GM12878 (cell line): ENCODE measurements around the gene AMT. TPM values are rescaled to one million over a fixed set of nuclear protein-coding genes. Genes with fewer than 3 reads are reported as not detected.

Experiments used
- ATAC-seq: fragments of 200-7000 bp; cut with Tn5 transposase; 3 replicates; pipeline ENCODE4 v1.9.1; 2020; ENCODE audit warnings: mild to moderate bottlenecking, moderate library complexity
- BruUV-seq: library from RNA; stranded (reverse); fragments of 400-500 nt; replicated peaks from 2 replicates; lab custom pipeline; 2021; lab: Mats Ljungman, UMichigan
- CTCF ChIA-PET: fragments of 300-600 bp; sonication (Branson Sonifier 250); formaldehyde crosslinking; extraction: SDS; loops from one replicate; lab custom pipeline; 2021; ENCODE audit warnings: inconsistent platforms; lab: Yijun Ruan, JAX
- POLR2A ChIA-PET: fragments of 350-600 bp; formaldehyde crosslinking; extraction: SDS; loops from one replicate; lab custom pipeline; 2021; ENCODE audit warnings: inconsistent platforms; lab: Charles Lee
- RAD21 ChIA-PET: fragments of 300-600 bp; sonication (Branson Sonifier 250); formaldehyde crosslinking; loops from one replicate; lab custom pipeline; 2023; ENCODE audit warnings: antibody characterized with exemption; ENCODE audit not compliant: unreplicated experiment; lab: Charles Lee
- SMC1A ChIA-PET: fragments of 300-600 bp; sonication (Branson Sonifier 250); formaldehyde crosslinking; loops from one replicate; lab custom pipeline; 2023; ENCODE audit not compliant: unreplicated experiment, uncharacterized antibody; lab: Charles Lee
- DNase-seq: peaks from one replicate; pipeline ENCODE4 v3.0.0-alpha.2; 2011; ENCODE audit warnings: low read depth, low spot score
- FAIRE-seq: peaks from 3 replicates; lab custom pipeline; 2011; peaks lifted over from hg19 to GRCh38; lab: Jason Lieb, UNC
- H2AFZ ChIP-seq: 2 replicates; pipeline ENCODE4 v1.6.0; 2011; ENCODE audit warnings: low read depth, low read length, control low read depth; ENCODE audit not compliant: control insufficient read depth
- H3K27ac ChIP-seq: 2 replicates; pipeline ENCODE4 v1.5.1; 2011; ENCODE audit warnings: control low read depth; ENCODE audit not compliant: control insufficient read depth, insufficient read depth
- H3K27me3 ChIP-seq, 2 experiments: replicated peaks in 1 of 2; 2 replicates each; pipeline versions ENCODE4 v1.6.0 to v1.6.1; 2011; ENCODE audit warnings: low read length in 1 of 2; ENCODE audit not compliant: control insufficient read depth in 2 of 2, insufficient read depth in 2 of 2
- H3K36me3 ChIP-seq, 2 experiments: 2 replicates each; pipeline ENCODE4 v1.5.1; 2011; ENCODE audit warnings: low read length in 1 of 2; ENCODE audit not compliant: control insufficient read depth in 2 of 2, insufficient read depth in 2 of 2
- H3K4me1 ChIP-seq: 2 replicates; pipeline ENCODE4 v1.6.1; 2011; ENCODE audit warnings: mild to moderate bottlenecking, low read length, moderate library complexity, mixed read lengths; ENCODE audit not compliant: control insufficient read depth, insufficient read depth
- H3K4me2 ChIP-seq: 2 replicates; pipeline ENCODE4 v1.6.0; 2011; ENCODE audit warnings: control low read depth; ENCODE audit not compliant: control insufficient read depth, insufficient read depth
- H3K4me3 ChIP-seq: fragments of 200-600 bp; sonication (generic); 2 replicates; pipeline ENCODE4 v1.5.1; 2016
- H3K79me2 ChIP-seq: 2 replicates; pipeline ENCODE4 v1.6.0; 2011; ENCODE audit warnings: low read length; ENCODE audit not compliant: control insufficient read depth, insufficient read depth
- H3K9ac ChIP-seq: 2 replicates; pipeline ENCODE4 v1.8.0; 2011; ENCODE audit warnings: low read length, control low read depth, mixed read lengths; ENCODE audit not compliant: control insufficient read depth, insufficient read depth
- H3K9me3 ChIP-seq: replicated peaks from 3 replicates; pipeline ENCODE4 v1.5.1; 2011; ENCODE audit warnings: mild to moderate bottlenecking, low read length; ENCODE audit not compliant: control insufficient read depth, insufficient read depth
- H4K20me1 ChIP-seq: 2 replicates; pipeline ENCODE4 v1.6.0; 2011; ENCODE audit not compliant: control insufficient read depth, insufficient read depth
- CREB1 ChIP-seq: IDR thresholded peaks from 2 replicates; pipeline ENCODE4 v1.6.1; 2012; ENCODE audit warnings: low read depth, mild to moderate bottlenecking, inconsistent platforms
- JUNB ChIP-seq: IDR thresholded peaks from 2 replicates; pipeline ENCODE4 v1.6.1; 2016; ENCODE audit warnings: antibody characterized with exemption, mild to moderate bottlenecking
- KAT2A ChIP-seq: conservative IDR thresholded peaks from 2 replicates; pipeline ENCODE4 v1.6.1; 2011; ENCODE audit warnings: low read depth, low read length; ENCODE audit not compliant: control insufficient read depth
- RAD21 ChIP-seq: IDR thresholded peaks from 2 replicates; pipeline ENCODE4 v1.6.1; 2011; ENCODE audit warnings: mild to moderate bottlenecking, low read depth, low read length, moderate library complexity; ENCODE audit not compliant: insufficient read depth
- SMAD1 ChIP-seq: fragments of 450-650 bp; IDR thresholded peaks from 2 replicates; pipeline ENCODE4 v1.6.1; 2018; ENCODE audit warnings: mild to moderate bottlenecking, low read depth; ENCODE audit not compliant: partially characterized antibody
- WGBS: methylation state at CpG from one replicate; pipeline ENCODE4 v1.1.6; 2016; ENCODE audit warnings: low lambda C conversion rate; ENCODE audit not compliant: insufficient replicate concordance, insufficient coverage; ENCODE audit errors: missing lambda C conversion rate; 5-methylcytosine and 5-hydroxymethylcytosine counted together
- in situ Hi-C: fragments of 300-500 bp; cut with MboI; formaldehyde crosslinking; loops from 9 replicates; pipeline ENCODE4 v1.14.3; 2018; ENCODE audit warnings: mixed read lengths
- intact Hi-C: fragments of 100-400 bp; cut with micrococcal nuclease; formaldehyde crosslinking; loops from one replicate; pipeline ENCODE4 v1.14.2; 2022; ENCODE audit not compliant: unreplicated experiment
- polyA plus RNA-seq, 11 experiments: library from polyadenylated mRNA; depleted of rRNA in 4 of 11; unstranded in 6 of 11; stranded (reverse) in 5 of 11; fragments of >200 nt; fragmentation: Nextera tagmentation in 4 of 11; fragmentation: Illumina TruSeq in 1 of 11; extraction: Ambion mirVana in 4 of 11; extraction: Trizol in 1 of 11; gene quantifications; 1 replicate in 1 of 11; 2 replicates in 10 of 11; pipeline versions ENCODE4 v1.2.1 to v1.2.3, GENCODE V29; 2011 to 2016; ENCODE audit warnings: inconsistent platforms in 2 of 11, missing spikeins in 2 of 11, low read depth in 1 of 11
- total RNA-seq, 4 experiments: library from RNA; depleted of rRNA in 3 of 4; stranded (reverse); fragments of >200 nt in 3 of 4; fragmentation: Illumina TruSeq in 1 of 4; extraction: Trizol in 1 of 4; gene quantifications; 2 replicates each; pipeline versions ENCODE4 v1.2.1 to v1.2.3, GENCODE V29; 2013 to 2021
- TF ChIP-seq, protein P1 (sequence below): fragments of 450-650 bp; IDR thresholded peaks from 2 replicates; pipeline ENCODE4 v1.6.1; 2017; ENCODE audit warnings: mild to moderate bottlenecking, moderate library complexity

The AMT gene
- total and polyA plus RNA-seq, 10 of the 15 experiments (the other 5 are each of a cell fraction or from before 2014, with no cell fraction given) = 0.45 to 7.2 (median 2.6) TPM

DNA sequence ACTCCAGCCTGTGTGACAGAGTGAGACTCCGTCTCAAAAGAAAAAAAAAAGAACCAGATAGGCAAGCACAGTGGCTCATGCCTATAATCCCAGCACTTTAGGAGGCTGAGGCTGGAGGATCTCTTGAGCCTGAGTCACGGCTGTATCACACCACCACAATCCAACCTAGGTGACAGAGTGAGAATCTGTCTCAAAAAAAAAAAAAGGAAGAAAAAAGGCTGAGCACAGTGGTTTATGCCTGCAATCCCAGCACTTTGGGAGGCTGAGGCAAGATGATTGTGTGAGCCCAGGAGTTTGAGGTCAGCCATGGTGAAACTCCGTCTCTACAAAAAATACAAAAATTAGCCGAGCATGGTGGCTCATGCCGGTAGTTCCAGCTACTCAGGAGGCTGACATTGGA lies 12.5 kb upstream of the AMT start:
- no peak overlapping the region for H3K9ac ChIP-seq
- ATAC-seq (no peak), DNase-seq (no peak), FAIRE-seq (no peak)
- H2AFZ ChIP-seq = no peak overlapping the region
- BruUV-seq = no TSS peak
- H3K27me3 ChIP-seq = no peaks in the 10 kb centered on the region
- TF ChIP-seq JUNB (no peak), CREB1 (no peak), SMAD1 (no peak), KAT2A (no peak), RAD21 (no peak)
- TF ChIP-seq, protein P1, sequence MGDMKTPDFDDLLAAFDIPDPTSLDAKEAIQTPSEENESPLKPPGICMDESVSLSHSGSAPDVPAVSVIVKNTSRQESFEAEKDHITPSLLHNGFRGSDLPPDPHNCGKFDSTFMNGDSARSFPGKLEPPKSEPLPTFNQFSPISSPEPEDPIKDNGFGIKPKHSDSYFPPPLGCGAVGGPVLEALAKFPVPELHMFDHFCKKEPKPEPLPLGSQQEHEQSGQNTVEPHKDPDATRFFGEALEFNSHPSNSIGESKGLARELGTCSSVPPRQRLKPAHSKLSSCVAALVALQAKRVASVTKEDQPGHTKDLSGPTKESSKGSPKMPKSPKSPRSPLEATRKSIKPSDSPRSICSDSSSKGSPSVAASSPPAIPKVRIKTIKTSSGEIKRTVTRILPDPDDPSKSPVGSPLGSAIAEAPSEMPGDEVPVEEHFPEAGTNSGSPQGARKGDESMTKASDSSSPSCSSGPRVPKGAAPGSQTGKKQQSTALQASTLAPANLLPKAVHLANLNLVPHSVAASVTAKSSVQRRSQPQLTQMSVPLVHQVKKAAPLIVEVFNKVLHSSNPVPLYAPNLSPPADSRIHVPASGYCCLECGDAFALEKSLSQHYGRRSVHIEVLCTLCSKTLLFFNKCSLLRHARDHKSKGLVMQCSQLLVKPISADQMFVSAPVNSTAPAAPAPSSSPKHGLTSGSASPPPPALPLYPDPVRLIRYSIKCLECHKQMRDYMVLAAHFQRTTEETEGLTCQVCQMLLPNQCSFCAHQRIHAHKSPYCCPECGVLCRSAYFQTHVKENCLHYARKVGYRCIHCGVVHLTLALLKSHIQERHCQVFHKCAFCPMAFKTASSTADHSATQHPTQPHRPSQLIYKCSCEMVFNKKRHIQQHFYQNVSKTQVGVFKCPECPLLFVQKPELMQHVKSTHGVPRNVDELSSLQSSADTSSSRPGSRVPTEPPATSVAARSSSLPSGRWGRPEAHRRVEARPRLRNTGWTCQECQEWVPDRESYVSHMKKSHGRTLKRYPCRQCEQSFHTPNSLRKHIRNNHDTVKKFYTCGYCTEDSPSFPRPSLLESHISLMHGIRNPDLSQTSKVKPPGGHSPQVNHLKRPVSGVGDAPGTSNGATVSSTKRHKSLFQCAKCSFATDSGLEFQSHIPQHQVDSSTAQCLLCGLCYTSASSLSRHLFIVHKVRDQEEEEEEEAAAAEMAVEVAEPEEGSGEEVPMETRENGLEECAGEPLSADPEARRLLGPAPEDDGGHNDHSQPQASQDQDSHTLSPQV = no peak
- no peaks in the 10 kb centered on the region for H4K20me1 ChIP-seq
- H3K27ac ChIP-seq = no peak overlapping the region
- in situ Hi-C loops (no loop called here), intact Hi-C loops (no loop called here)
- POLR2A ChIA-PET = interaction anchor here (0.6 kb wide), 1 partner anchor 36 kb away, joined by 3 read pairs; no protein-coding TSS in a partner anchor
- no peaks in the 10 kb centered on the region for H3K36me3 ChIP-seq
- H3K4me3 ChIP-seq = no peak overlapping the region
- H3K79me2 ChIP-seq = no peaks in the 10 kb centered on the region
- WGBS = 96% methylated on average over 5 of the region's 5 CpGs
- no peaks in the 10 kb centered on the region for H3K9me3 ChIP-seq
- CTCF ChIA-PET = no interaction called here
- no peak overlapping the region for H3K4me2 ChIP-seq
- RAD21 ChIA-PET = no interaction called here
- H3K4me1 ChIP-seq = no peaks in the 10 kb centered on the region
- SMC1A ChIA-PET = no interaction called here
